H1 (cell line): Measurements from ENCODE around the gene ATXN3.

ENCODE experiments used
- BCL11A ChIP-seq, 2 experiments: IDR thresholded peaks; one replicate each; pipeline ENCODE4 v1.6.1; 2011; ENCODE audit warnings: low read depth in 2 of 2, low read length in 2 of 2, mild to moderate bottlenecking in 2 of 2
- CREB1 ChIP-seq: IDR thresholded peaks from 2 replicates; pipeline ENCODE4 v1.6.1; 2012; ENCODE audit warnings: inconsistent platforms
- EZH2 ChIP-seq: fragments of 200-600 bp; sonication (generic); IDR thresholded peaks from 2 replicates; pipeline ENCODE4 v1.7.1; 2012; ENCODE audit warnings: low read depth, mild to moderate bottlenecking, moderate library complexity, low read length, inconsistent platforms; ENCODE audit not compliant: severe bottlenecking
- HDAC2 ChIP-seq, 2 experiments: fragments of 300-600 bp in 1 of 2; sonication (generic) in 1 of 2; IDR thresholded peaks; 2 replicates each; pipeline ENCODE4 v1.6.1; 2011 to 2012; ENCODE audit warnings: low read depth in 2 of 2, low read length in 2 of 2, mild to moderate bottlenecking in 2 of 2, moderate library complexity in 2 of 2, borderline replicate concordance in 1 of 2, inconsistent platforms in 1 of 2
- KDM1A ChIP-seq: fragments of 200-600, 300-600 bp; sonication (generic); IDR thresholded peaks from 2 replicates; pipeline ENCODE4 v1.7.1; 2016; ENCODE audit warnings: mild to moderate bottlenecking, low read length, borderline replicate concordance
- POLR2A ChIP-seq, 2 experiments: IDR thresholded peaks; 1 replicate in 1 of 2; 2 replicates in 1 of 2; pipeline ENCODE4 v1.6.1; 2011; ENCODE audit warnings: low read depth in 2 of 2, low read length in 2 of 2, mild to moderate bottlenecking in 2 of 2; ENCODE audit errors: control extremely low read depth in 1 of 2
- POLR2AphosphoS5 ChIP-seq: IDR thresholded peaks from 2 replicates; pipeline ENCODE4 v1.6.1; 2011; ENCODE audit warnings: low read depth, low read length
- YY1 ChIP-seq: IDR thresholded peaks from 2 replicates; pipeline ENCODE4 v1.6.1; 2011; ENCODE audit warnings: low read depth, mild to moderate bottlenecking, low read length
- ZNF274 ChIP-seq: IDR thresholded peaks from 2 replicates; pipeline ENCODE4 v1.7.0; 2012; ENCODE audit warnings: low read length, borderline replicate concordance; ENCODE audit errors: extremely low read depth
- TF ChIP-seq, protein P1 (sequence below), 3 experiments: IDR thresholded peaks; 1 replicate in 2 of 3; 2 replicates in 1 of 3; pipeline versions ENCODE4 v1.5.1 to v1.6.1; 2011; ENCODE audit warnings: low read length in 3 of 3, mild to moderate bottlenecking in 3 of 3, inconsistent platforms in 2 of 3, low read depth in 1 of 3, moderate library complexity in 1 of 3; ENCODE audit not compliant: insufficient read depth in 1 of 3; ENCODE audit errors: control extremely low read depth in 1 of 3

DNA sequence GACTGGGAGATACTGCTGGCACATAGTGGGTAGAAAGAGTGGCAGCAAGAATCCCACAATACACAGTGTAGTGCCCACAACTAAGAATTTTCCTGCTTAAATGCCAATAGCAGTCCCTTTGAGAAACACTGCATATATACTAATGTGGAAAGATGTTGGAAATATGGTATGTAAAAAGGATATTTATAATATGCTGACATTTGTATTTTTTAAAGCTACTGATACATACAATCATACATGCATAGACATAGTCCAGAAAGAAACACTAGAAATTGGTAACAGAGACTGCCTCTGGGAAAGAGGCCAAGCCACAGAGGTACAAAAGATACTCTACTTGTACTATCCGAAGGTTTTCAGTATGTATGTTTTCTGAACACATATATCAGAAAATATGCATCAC, 96.8 kb downstream of the ATXN3 start:
- no peak for TF ChIP-seq HDAC2 (IDR thresholded peaks at IDR 0.05; ENCODE audit: borderline replicate concordance in 1 of 2, low read depth in 2 of 2, low read length in 2 of 2)
- TF ChIP-seq, protein P1, sequence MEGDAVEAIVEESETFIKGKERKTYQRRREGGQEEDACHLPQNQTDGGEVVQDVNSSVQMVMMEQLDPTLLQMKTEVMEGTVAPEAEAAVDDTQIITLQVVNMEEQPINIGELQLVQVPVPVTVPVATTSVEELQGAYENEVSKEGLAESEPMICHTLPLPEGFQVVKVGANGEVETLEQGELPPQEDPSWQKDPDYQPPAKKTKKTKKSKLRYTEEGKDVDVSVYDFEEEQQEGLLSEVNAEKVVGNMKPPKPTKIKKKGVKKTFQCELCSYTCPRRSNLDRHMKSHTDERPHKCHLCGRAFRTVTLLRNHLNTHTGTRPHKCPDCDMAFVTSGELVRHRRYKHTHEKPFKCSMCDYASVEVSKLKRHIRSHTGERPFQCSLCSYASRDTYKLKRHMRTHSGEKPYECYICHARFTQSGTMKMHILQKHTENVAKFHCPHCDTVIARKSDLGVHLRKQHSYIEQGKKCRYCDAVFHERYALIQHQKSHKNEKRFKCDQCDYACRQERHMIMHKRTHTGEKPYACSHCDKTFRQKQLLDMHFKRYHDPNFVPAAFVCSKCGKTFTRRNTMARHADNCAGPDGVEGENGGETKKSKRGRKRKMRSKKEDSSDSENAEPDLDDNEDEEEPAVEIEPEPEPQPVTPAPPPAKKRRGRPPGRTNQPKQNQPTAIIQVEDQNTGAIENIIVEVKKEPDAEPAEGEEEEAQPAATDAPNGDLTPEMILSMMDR (IDR thresholded peaks at IDR 0.05; ENCODE audit: control extremely low read depth in 1 of 3, insufficient read depth in 1 of 3, low read depth in 1 of 3, low read length in 3 of 3) = no peak
- no peak for TF ChIP-seq KDM1A
- no peak for TF ChIP-seq CREB1
- no peak for TF ChIP-seq BCL11A (IDR thresholded peaks at IDR 0.05; ENCODE audit: low read depth in 2 of 2, low read length in 2 of 2)
- no peak for TF ChIP-seq YY1
- TF ChIP-seq EZH2 = no peak
- no peak for TF ChIP-seq POLR2A (IDR thresholded peaks at IDR 0.05; ENCODE audit: control extremely low read depth in 1 of 2, low read depth in 2 of 2, low read length in 2 of 2)
- TF ChIP-seq POLR2AphosphoS5 = no peak
- TF ChIP-seq ZNF274 = no peak
